Measurements from ENCODE around the gene EML2.

DNA sequence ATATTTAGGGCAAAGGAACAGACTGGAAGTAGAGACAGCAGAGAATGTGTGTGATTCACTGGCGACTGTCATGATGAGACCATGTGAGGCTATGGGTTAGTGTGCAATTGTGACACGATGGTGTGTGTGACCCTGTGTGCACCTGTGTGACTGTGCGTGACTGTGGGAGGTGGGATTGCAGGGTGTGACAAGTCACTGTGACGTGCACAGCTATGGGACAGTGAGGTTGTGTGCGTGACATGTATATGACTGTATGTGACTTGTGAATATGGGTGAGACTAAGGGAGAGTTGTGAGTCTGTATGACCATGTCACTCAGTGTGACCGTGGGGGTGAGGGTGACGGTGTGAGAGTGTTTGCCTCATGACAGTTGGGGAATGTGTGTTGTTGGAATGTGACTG, 25.4 kb upstream of the EML2 start:
- TF ChIP-seq, protein P1, sequence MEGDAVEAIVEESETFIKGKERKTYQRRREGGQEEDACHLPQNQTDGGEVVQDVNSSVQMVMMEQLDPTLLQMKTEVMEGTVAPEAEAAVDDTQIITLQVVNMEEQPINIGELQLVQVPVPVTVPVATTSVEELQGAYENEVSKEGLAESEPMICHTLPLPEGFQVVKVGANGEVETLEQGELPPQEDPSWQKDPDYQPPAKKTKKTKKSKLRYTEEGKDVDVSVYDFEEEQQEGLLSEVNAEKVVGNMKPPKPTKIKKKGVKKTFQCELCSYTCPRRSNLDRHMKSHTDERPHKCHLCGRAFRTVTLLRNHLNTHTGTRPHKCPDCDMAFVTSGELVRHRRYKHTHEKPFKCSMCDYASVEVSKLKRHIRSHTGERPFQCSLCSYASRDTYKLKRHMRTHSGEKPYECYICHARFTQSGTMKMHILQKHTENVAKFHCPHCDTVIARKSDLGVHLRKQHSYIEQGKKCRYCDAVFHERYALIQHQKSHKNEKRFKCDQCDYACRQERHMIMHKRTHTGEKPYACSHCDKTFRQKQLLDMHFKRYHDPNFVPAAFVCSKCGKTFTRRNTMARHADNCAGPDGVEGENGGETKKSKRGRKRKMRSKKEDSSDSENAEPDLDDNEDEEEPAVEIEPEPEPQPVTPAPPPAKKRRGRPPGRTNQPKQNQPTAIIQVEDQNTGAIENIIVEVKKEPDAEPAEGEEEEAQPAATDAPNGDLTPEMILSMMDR (IDR thresholded peaks at IDR 0.05 in 4 of 5, conservative IDR thresholded peaks at IDR 0.05 in 1 of 5): no peak
- TF ChIP-seq POLR2A (IDR thresholded peaks at IDR 0.05): no peak
